ENCODE measurements around the gene CPEB4. TPM values are rescaled to one million over a fixed set of nuclear protein-coding genes. Genes with fewer than 3 reads are reported as not detected.

The CPEB4 gene
- total and polyA plus RNA-seq, 9 of the 15 experiments (the other 6 are each of a cell fraction or from before 2014, with no cell fraction given), result 7.4 to 21.3 (median 12.4) TPM

DNA sequence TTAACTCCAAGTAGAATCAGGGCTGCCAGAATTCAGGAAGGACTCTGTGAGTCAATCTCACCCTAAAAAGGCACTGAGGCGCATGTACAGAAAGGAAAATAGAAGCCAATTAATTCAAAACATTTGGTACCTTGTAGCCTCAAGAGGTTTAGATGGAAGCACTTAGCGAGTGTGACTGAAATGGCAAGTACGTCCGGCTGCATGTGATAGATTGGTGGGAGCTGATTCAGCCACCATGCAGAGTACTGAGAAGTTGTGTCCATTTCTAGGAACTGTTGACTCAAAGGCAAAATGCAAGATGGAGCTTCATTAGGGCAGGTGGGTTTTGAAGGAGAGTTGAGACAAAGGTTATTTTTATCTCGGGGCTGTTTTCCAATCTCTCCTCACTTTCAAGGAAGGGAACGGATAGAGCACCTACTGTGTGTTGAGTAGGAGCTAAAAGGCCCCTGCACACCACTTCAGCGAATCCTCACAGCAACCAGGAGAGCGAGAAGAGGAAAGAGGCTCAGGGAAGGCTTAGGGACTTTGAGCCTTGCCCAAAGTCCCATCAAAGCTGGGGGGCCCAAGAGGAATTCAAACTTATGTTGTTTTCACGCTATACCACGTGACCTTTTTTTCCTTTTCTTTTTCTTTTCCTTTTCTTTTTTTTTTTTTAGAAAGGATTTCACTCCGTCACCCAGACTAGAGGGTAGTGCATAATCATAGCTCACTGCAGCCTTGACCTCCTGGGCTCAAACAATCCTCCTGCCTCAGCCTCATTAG lies 34.6 kb upstream of the CPEB4 start (continued):
- TF ChIP-seq, protein P1, sequence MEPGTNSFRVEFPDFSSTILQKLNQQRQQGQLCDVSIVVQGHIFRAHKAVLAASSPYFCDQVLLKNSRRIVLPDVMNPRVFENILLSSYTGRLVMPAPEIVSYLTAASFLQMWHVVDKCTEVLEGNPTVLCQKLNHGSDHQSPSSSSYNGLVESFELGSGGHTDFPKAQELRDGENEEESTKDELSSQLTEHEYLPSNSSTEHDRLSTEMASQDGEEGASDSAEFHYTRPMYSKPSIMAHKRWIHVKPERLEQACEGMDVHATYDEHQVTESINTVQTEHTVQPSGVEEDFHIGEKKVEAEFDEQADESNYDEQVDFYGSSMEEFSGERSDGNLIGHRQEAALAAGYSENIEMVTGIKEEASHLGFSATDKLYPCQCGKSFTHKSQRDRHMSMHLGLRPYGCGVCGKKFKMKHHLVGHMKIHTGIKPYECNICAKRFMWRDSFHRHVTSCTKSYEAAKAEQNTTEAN (CRISPR knock-in tag; IDR thresholded peaks at IDR 0.05), result no peak
- TF ChIP-seq, protein P2, sequence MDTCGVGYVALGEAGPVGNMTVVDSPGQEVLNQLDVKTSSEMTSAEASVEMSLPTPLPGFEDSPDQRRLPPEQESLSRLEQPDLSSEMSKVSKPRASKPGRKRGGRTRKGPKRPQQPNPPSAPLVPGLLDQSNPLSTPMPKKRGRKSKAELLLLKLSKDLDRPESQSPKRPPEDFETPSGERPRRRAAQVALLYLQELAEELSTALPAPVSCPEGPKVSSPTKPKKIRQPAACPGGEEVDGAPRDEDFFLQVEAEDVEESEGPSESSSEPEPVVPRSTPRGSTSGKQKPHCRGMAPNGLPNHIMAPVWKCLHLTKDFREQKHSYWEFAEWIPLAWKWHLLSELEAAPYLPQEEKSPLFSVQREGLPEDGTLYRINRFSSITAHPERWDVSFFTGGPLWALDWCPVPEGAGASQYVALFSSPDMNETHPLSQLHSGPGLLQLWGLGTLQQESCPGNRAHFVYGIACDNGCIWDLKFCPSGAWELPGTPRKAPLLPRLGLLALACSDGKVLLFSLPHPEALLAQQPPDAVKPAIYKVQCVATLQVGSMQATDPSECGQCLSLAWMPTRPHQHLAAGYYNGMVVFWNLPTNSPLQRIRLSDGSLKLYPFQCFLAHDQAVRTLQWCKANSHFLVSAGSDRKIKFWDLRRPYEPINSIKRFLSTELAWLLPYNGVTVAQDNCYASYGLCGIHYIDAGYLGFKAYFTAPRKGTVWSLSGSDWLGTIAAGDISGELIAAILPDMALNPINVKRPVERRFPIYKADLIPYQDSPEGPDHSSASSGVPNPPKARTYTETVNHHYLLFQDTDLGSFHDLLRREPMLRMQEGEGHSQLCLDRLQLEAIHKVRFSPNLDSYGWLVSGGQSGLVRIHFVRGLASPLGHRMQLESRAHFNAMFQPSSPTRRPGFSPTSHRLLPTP (IDR thresholded peaks at IDR 0.05; ENCODE audit: borderline replicate concordance, extremely low read depth, insufficient read length), result no peak
- TF ChIP-seq IFI16 (CRISPR knock-in tag; IDR thresholded peaks at IDR 0.05) (no peak), FOXK1 (CRISPR knock-in tag; IDR thresholded peaks at IDR 0.05; ENCODE audit: borderline replicate concordance) (no peak), ZNF699 (CRISPR knock-in tag; IDR thresholded peaks at IDR 0.05; ENCODE audit: insufficient replicate concordance) (no peak)
- TF ChIP-seq, protein P3, sequence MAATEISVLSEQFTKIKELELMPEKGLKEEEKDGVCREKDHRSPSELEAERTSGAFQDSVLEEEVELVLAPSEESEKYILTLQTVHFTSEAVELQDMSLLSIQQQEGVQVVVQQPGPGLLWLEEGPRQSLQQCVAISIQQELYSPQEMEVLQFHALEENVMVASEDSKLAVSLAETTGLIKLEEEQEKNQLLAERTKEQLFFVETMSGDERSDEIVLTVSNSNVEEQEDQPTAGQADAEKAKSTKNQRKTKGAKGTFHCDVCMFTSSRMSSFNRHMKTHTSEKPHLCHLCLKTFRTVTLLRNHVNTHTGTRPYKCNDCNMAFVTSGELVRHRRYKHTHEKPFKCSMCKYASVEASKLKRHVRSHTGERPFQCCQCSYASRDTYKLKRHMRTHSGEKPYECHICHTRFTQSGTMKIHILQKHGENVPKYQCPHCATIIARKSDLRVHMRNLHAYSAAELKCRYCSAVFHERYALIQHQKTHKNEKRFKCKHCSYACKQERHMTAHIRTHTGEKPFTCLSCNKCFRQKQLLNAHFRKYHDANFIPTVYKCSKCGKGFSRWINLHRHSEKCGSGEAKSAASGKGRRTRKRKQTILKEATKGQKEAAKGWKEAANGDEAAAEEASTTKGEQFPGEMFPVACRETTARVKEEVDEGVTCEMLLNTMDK (IDR thresholded peaks at IDR 0.05; ENCODE audit: borderline replicate concordance, insufficient read depth, low read depth, low read length, poor library complexity, severe bottlenecking), result no peak
- TF ChIP-seq, protein P4, sequence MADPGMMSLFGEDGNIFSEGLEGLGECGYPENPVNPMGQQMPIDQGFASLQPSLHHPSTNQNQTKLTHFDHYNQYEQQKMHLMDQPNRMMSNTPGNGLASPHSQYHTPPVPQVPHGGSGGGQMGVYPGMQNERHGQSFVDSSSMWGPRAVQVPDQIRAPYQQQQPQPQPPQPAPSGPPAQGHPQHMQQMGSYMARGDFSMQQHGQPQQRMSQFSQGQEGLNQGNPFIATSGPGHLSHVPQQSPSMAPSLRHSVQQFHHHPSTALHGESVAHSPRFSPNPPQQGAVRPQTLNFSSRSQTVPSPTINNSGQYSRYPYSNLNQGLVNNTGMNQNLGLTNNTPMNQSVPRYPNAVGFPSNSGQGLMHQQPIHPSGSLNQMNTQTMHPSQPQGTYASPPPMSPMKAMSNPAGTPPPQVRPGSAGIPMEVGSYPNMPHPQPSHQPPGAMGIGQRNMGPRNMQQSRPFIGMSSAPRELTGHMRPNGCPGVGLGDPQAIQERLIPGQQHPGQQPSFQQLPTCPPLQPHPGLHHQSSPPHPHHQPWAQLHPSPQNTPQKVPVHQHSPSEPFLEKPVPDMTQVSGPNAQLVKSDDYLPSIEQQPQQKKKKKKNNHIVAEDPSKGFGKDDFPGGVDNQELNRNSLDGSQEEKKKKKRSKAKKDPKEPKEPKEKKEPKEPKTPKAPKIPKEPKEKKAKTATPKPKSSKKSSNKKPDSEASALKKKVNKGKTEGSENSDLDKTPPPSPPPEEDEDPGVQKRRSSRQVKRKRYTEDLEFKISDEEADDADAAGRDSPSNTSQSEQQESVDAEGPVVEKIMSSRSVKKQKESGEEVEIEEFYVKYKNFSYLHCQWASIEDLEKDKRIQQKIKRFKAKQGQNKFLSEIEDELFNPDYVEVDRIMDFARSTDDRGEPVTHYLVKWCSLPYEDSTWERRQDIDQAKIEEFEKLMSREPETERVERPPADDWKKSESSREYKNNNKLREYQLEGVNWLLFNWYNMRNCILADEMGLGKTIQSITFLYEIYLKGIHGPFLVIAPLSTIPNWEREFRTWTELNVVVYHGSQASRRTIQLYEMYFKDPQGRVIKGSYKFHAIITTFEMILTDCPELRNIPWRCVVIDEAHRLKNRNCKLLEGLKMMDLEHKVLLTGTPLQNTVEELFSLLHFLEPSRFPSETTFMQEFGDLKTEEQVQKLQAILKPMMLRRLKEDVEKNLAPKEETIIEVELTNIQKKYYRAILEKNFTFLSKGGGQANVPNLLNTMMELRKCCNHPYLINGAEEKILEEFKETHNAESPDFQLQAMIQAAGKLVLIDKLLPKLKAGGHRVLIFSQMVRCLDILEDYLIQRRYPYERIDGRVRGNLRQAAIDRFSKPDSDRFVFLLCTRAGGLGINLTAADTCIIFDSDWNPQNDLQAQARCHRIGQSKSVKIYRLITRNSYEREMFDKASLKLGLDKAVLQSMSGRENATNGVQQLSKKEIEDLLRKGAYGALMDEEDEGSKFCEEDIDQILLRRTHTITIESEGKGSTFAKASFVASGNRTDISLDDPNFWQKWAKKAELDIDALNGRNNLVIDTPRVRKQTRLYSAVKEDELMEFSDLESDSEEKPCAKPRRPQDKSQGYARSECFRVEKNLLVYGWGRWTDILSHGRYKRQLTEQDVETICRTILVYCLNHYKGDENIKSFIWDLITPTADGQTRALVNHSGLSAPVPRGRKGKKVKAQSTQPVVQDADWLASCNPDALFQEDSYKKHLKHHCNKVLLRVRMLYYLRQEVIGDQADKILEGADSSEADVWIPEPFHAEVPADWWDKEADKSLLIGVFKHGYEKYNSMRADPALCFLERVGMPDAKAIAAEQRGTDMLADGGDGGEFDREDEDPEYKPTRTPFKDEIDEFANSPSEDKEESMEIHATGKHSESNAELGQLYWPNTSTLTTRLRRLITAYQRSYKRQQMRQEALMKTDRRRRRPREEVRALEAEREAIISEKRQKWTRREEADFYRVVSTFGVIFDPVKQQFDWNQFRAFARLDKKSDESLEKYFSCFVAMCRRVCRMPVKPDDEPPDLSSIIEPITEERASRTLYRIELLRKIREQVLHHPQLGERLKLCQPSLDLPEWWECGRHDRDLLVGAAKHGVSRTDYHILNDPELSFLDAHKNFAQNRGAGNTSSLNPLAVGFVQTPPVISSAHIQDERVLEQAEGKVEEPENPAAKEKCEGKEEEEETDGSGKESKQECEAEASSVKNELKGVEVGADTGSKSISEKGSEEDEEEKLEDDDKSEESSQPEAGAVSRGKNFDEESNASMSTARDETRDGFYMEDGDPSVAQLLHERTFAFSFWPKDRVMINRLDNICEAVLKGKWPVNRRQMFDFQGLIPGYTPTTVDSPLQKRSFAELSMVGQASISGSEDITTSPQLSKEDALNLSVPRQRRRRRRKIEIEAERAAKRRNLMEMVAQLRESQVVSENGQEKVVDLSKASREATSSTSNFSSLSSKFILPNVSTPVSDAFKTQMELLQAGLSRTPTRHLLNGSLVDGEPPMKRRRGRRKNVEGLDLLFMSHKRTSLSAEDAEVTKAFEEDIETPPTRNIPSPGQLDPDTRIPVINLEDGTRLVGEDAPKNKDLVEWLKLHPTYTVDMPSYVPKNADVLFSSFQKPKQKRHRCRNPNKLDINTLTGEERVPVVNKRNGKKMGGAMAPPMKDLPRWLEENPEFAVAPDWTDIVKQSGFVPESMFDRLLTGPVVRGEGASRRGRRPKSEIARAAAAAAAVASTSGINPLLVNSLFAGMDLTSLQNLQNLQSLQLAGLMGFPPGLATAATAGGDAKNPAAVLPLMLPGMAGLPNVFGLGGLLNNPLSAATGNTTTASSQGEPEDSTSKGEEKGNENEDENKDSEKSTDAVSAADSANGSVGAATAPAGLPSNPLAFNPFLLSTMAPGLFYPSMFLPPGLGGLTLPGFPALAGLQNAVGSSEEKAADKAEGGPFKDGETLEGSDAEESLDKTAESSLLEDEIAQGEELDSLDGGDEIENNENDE (IDR thresholded peaks at IDR 0.05; ENCODE audit: low read depth, low read length), result no peak
